GM12878 (cell line): Measurements from ENCODE around the gene SLC38A9. TPM values are rescaled to one million over a fixed set of nuclear protein-coding genes. Genes with fewer than 3 reads are reported as not detected.

Source experiments
- ATAC-seq: fragments of 200-7000 bp; cut with Tn5 transposase; 3 replicates; pipeline ENCODE4 v1.9.1; 2020; ENCODE audit warnings: mild to moderate bottlenecking, moderate library complexity
- BruUV-seq: library from RNA; stranded (reverse); fragments of 400-500 nt; replicated peaks from 2 replicates; lab custom pipeline; 2021; lab: Mats Ljungman, UMichigan
- CTCF ChIA-PET: fragments of 300-600 bp; sonication (Branson Sonifier 250); formaldehyde crosslinking; extraction: SDS; loops from one replicate; lab custom pipeline; 2021; ENCODE audit warnings: inconsistent platforms; lab: Yijun Ruan, JAX
- POLR2A ChIA-PET: fragments of 350-600 bp; formaldehyde crosslinking; extraction: SDS; loops from one replicate; lab custom pipeline; 2021; ENCODE audit warnings: inconsistent platforms; lab: Charles Lee
- RAD21 ChIA-PET: fragments of 300-600 bp; sonication (Branson Sonifier 250); formaldehyde crosslinking; loops from one replicate; lab custom pipeline; 2023; ENCODE audit warnings: antibody characterized with exemption; ENCODE audit not compliant: unreplicated experiment; lab: Charles Lee
- SMC1A ChIA-PET: fragments of 300-600 bp; sonication (Branson Sonifier 250); formaldehyde crosslinking; loops from one replicate; lab custom pipeline; 2023; ENCODE audit not compliant: unreplicated experiment, uncharacterized antibody; lab: Charles Lee
- DNase-seq: peaks from one replicate; pipeline ENCODE4 v3.0.0-alpha.2; 2011; ENCODE audit warnings: low read depth, low spot score
- FAIRE-seq: peaks from 3 replicates; lab custom pipeline; 2011; peaks lifted over from hg19 to GRCh38; lab: Jason Lieb, UNC
- H2AFZ ChIP-seq: 2 replicates; pipeline ENCODE4 v1.6.0; 2011; ENCODE audit warnings: low read depth, low read length, control low read depth; ENCODE audit not compliant: control insufficient read depth
- H3K27ac ChIP-seq: 2 replicates; pipeline ENCODE4 v1.5.1; 2011; ENCODE audit warnings: control low read depth; ENCODE audit not compliant: control insufficient read depth, insufficient read depth
- H3K27me3 ChIP-seq, 2 experiments: replicated peaks in 1 of 2; 2 replicates each; pipeline versions ENCODE4 v1.6.0 to v1.6.1; 2011; ENCODE audit warnings: low read length in 1 of 2; ENCODE audit not compliant: control insufficient read depth in 2 of 2, insufficient read depth in 2 of 2
- H3K36me3 ChIP-seq, 2 experiments: 2 replicates each; pipeline ENCODE4 v1.5.1; 2011; ENCODE audit warnings: low read length in 1 of 2; ENCODE audit not compliant: control insufficient read depth in 2 of 2, insufficient read depth in 2 of 2
- H3K4me1 ChIP-seq: 2 replicates; pipeline ENCODE4 v1.6.1; 2011; ENCODE audit warnings: mild to moderate bottlenecking, low read length, moderate library complexity, mixed read lengths; ENCODE audit not compliant: control insufficient read depth, insufficient read depth
- H3K4me2 ChIP-seq: 2 replicates; pipeline ENCODE4 v1.6.0; 2011; ENCODE audit warnings: control low read depth; ENCODE audit not compliant: control insufficient read depth, insufficient read depth
- H3K4me3 ChIP-seq: fragments of 200-600 bp; sonication (generic); 2 replicates; pipeline ENCODE4 v1.5.1; 2016
- H3K79me2 ChIP-seq: 2 replicates; pipeline ENCODE4 v1.6.0; 2011; ENCODE audit warnings: low read length; ENCODE audit not compliant: control insufficient read depth, insufficient read depth
- H3K9ac ChIP-seq: 2 replicates; pipeline ENCODE4 v1.8.0; 2011; ENCODE audit warnings: low read length, control low read depth, mixed read lengths; ENCODE audit not compliant: control insufficient read depth, insufficient read depth
- H3K9me3 ChIP-seq: replicated peaks from 3 replicates; pipeline ENCODE4 v1.5.1; 2011; ENCODE audit warnings: mild to moderate bottlenecking, low read length; ENCODE audit not compliant: control insufficient read depth, insufficient read depth
- H4K20me1 ChIP-seq: 2 replicates; pipeline ENCODE4 v1.6.0; 2011; ENCODE audit not compliant: control insufficient read depth, insufficient read depth
- BCLAF1 ChIP-seq: fragments of 450-650 bp; IDR thresholded peaks from 2 replicates; pipeline ENCODE4 v1.6.1; 2017; ENCODE audit warnings: antibody characterized with exemption, mild to moderate bottlenecking, moderate library complexity
- BRCA1 ChIP-seq: IDR thresholded peaks from 2 replicates; pipeline ENCODE4 v1.6.1; 2011; ENCODE audit warnings: low read depth, low read length, improper control_type of control experiment
- CBX3 ChIP-seq: fragments of 200-600 bp; sonication (generic); IDR thresholded peaks from 2 replicates; pipeline ENCODE4 v1.6.1; 2016; ENCODE audit warnings: low read depth, borderline replicate concordance
- CHD1 ChIP-seq: IDR thresholded peaks from 2 replicates; pipeline ENCODE4 v1.6.1; 2012; ENCODE audit warnings: low read depth, low read length, improper control_type of control experiment
- CTCF ChIP-seq, 3 experiments: IDR thresholded peaks in 2 of 3; conservative IDR thresholded peaks in 1 of 3; 2 replicates each; pipeline ENCODE4 v1.5.1; 2011; ENCODE audit warnings: low read depth in 3 of 3, low read length in 3 of 3, mild to moderate bottlenecking in 3 of 3, control low read depth in 2 of 3, moderate library complexity in 2 of 3, inconsistent platforms in 1 of 3, mixed read lengths in 1 of 3; ENCODE audit not compliant: control insufficient read depth in 2 of 3, insufficient read depth in 1 of 3; ENCODE audit errors: extremely low read depth in 1 of 3
- E4F1 ChIP-seq: fragments of 450-650 bp; IDR thresholded peaks from 2 replicates; pipeline ENCODE4 v1.6.1; 2018; ENCODE audit warnings: borderline replicate concordance, mild to moderate bottlenecking; ENCODE audit not compliant: partially characterized antibody
- GATAD2B ChIP-seq: fragments of 450-650 bp; conservative IDR thresholded peaks from 2 replicates; pipeline ENCODE4 v1.6.1; 2017; ENCODE audit warnings: low read depth, mild to moderate bottlenecking, moderate library complexity
- IKZF1 ChIP-seq: fragments of 450-650 bp; conservative IDR thresholded peaks from 2 replicates; pipeline ENCODE4 v1.6.1; 2017; ENCODE audit warnings: antibody characterized with exemption, mild to moderate bottlenecking
- MEF2A ChIP-seq: IDR thresholded peaks from 2 replicates; pipeline ENCODE4 v1.6.1; 2011; ENCODE audit warnings: low read depth, mild to moderate bottlenecking, low read length, moderate library complexity; ENCODE audit not compliant: insufficient read depth
- MLLT1 ChIP-seq: fragments of 450-650 bp; IDR thresholded peaks from 2 replicates; pipeline ENCODE4 v1.6.1; 2016; ENCODE audit warnings: mild to moderate bottlenecking
- MXI1 ChIP-seq: fragments of 150-350 bp; IDR thresholded peaks from 2 replicates; pipeline ENCODE4 v1.6.1; 2011; ENCODE audit warnings: low read depth, mild to moderate bottlenecking, inconsistent platforms, low read length, improper control_type of control experiment
- NFYA ChIP-seq: IDR thresholded peaks from 2 replicates; pipeline ENCODE4 v1.6.1; 2011; ENCODE audit warnings: low read depth, mild to moderate bottlenecking, low read length, improper control_type of control experiment, borderline replicate concordance
- RELA ChIP-seq: fragments of 450-650 bp; IDR thresholded peaks from 2 replicates; pipeline ENCODE4 v1.8.0; 2014; ENCODE audit warnings: borderline replicate concordance; ENCODE audit not compliant: partially characterized antibody
- SMARCA5 ChIP-seq: fragments of 450-650 bp; IDR thresholded peaks from 2 replicates; pipeline ENCODE4 v1.6.1; 2017; ENCODE audit warnings: mild to moderate bottlenecking
- ZZZ3 ChIP-seq: IDR thresholded peaks from 2 replicates; pipeline ENCODE4 v1.6.1; 2011; ENCODE audit warnings: low read depth; ENCODE audit not compliant: control insufficient read depth, insufficient read length
- WGBS: methylation state at CpG from one replicate; pipeline ENCODE4 v1.1.6; 2016; ENCODE audit warnings: low lambda C conversion rate; ENCODE audit not compliant: insufficient replicate concordance, insufficient coverage; ENCODE audit errors: missing lambda C conversion rate; 5-methylcytosine and 5-hydroxymethylcytosine counted together
- in situ Hi-C: fragments of 300-500 bp; cut with MboI; formaldehyde crosslinking; loops from 9 replicates; pipeline ENCODE4 v1.14.3; 2018; ENCODE audit warnings: mixed read lengths
- intact Hi-C: fragments of 100-400 bp; cut with micrococcal nuclease; formaldehyde crosslinking; loops from one replicate; pipeline ENCODE4 v1.14.2; 2022; ENCODE audit not compliant: unreplicated experiment
- polyA plus RNA-seq, 11 experiments: library from polyadenylated mRNA; depleted of rRNA in 4 of 11; unstranded in 6 of 11; stranded (reverse) in 5 of 11; fragments of >200 nt; fragmentation: Nextera tagmentation in 4 of 11; fragmentation: Illumina TruSeq in 1 of 11; extraction: Ambion mirVana in 4 of 11; extraction: Trizol in 1 of 11; gene quantifications; 1 replicate in 1 of 11; 2 replicates in 10 of 11; pipeline versions ENCODE4 v1.2.1 to v1.2.3, GENCODE V29; 2011 to 2016; ENCODE audit warnings: inconsistent platforms in 2 of 11, missing spikeins in 2 of 11, low read depth in 1 of 11
- total RNA-seq, 4 experiments: library from RNA; depleted of rRNA in 3 of 4; stranded (reverse); fragments of >200 nt in 3 of 4; fragmentation: Illumina TruSeq in 1 of 4; extraction: Trizol in 1 of 4; gene quantifications; 2 replicates each; pipeline versions ENCODE4 v1.2.1 to v1.2.3, GENCODE V29; 2013 to 2021

Gene SLC38A9
- total and polyA plus RNA-seq, 10 of the 15 experiments (the other 5 are each of a cell fraction or from before 2014, with no cell fraction given) = 8.5 to 35.1 (median 23.0) TPM

DNA sequence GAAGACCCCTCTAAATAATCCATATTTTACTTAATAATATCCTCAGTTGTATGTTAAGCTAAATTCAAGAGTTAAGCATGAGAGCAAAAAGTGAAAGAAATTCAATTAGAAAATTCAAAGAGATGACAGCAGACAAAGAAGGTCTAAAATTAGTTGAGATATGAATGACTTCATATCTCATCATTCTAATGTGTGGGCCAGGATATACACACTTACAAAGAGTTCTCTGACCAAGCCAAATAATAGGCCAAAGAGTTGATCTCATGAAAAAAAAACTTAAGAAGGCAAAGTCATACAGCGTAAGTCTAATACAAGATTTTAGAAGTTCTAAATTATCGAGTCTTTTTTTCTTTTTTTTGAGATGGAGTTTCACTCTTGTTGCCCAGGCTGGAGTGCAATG, 89.7 kb downstream of the SLC38A9 start:
- RAD21 ChIA-PET = no interaction called here
- no peak overlapping the region for H3K4me3 ChIP-seq
- no peak overlapping the region for H3K27ac ChIP-seq
- no peaks in the 10 kb centered on the region for H3K4me1 ChIP-seq
- H3K79me2 ChIP-seq = no peaks in the 10 kb centered on the region
- in situ Hi-C loops (no loop called here), intact Hi-C loops (no loop called here)
- POLR2A ChIA-PET = no interaction called here
- no peak overlapping the region for H3K4me2 ChIP-seq
- SMC1A ChIA-PET = no interaction called here
- H3K36me3 ChIP-seq = no peaks in the 10 kb centered on the region; a peak in 1 of 4 replicates
- 96% methylated on average over 2 of the region's 2 CpGs for WGBS
- no peak overlapping the region for H3K9ac ChIP-seq
- no peaks in the 10 kb centered on the region for H3K27me3 ChIP-seq
- FAIRE-seq = no peak
- no peak for DNase-seq
- H2AFZ ChIP-seq = no peak overlapping the region
- no peaks in the 10 kb centered on the region for H3K9me3 ChIP-seq
- no peaks in the 10 kb centered on the region for H4K20me1 ChIP-seq
- no TSS peak for BruUV-seq
- ATAC-seq = no peak
- CTCF ChIA-PET = no interaction called here
- TF ChIP-seq IKZF1 = no peak
- no peak for TF ChIP-seq BCLAF1
- TF ChIP-seq SMARCA5 = no peak
- TF ChIP-seq MEF2A = no peak
- TF ChIP-seq MLLT1 = no peak
- no peak for TF ChIP-seq CTCF (IDR thresholded peaks at IDR 0.05 in 2 of 3, conservative IDR thresholded peaks at IDR 0.05 in 1 of 3; ENCODE audit: control insufficient read depth in 2 of 3, extremely low read depth in 1 of 3, insufficient read depth in 1 of 3, low read depth in 3 of 3, low read length in 3 of 3)
- no peak for TF ChIP-seq ZZZ3
- TF ChIP-seq BRCA1 = no peak
- TF ChIP-seq CBX3 = no peak
- no peak for TF ChIP-seq NFYA
- no peak for TF ChIP-seq GATAD2B
- no peak for TF ChIP-seq CHD1
- no peak for TF ChIP-seq MXI1
- TF ChIP-seq RELA = no peak
- no peak for TF ChIP-seq E4F1
